NCI-H2081 treated with DMSO at 0.1 percent for 48 hours (cell line): ENCODE measurements around the gene HDAC4.

Experiments used
- DNase-seq: peaks from one replicate; lab custom pipeline; 2025; lab: John Stamatoyannopoulos, UW

The HDAC4 gene

GRCh38 chr2:239396881-239397681 is 3.7 kb downstream of the HDAC4 start:
- no peak for DNase-seq

GRCh38 chr2:239395524-239395923 is 5.3 kb downstream of the HDAC4 start:
- no peak for DNase-seq

- no peak for DNase-seq
These were observed 5.8 kb downstream of the HDAC4 start for GRCh38 chr2:239394978-239395377.

GRCh38 chr2:239394346-239394945 is 6.4 kb downstream of the HDAC4 start:
- no peak for DNase-seq

GRCh38 chr2:239393941-239394340 is 6.9 kb downstream of the HDAC4 start:
- DNase-seq = no peak

- DNase-seq = no peak
These were observed 7.4 kb downstream of the HDAC4 start for GRCh38 chr2:239393388-239393940.

GRCh38 chr2:239392688-239393387 is 8.0 kb downstream of the HDAC4 start:
- DNase-seq = no peak

- DNase-seq = no peak
These were observed 8.8 kb downstream of the HDAC4 start for GRCh38 chr2:239392072-239392357.

GRCh38 chr2:239391286-239392071 is 9.3 kb downstream of the HDAC4 start:
- no peak for DNase-seq

GRCh38 chr2:239390546-239391285 is 10.1 kb downstream of the HDAC4 start:
- DNase-seq = no peak

GRCh38 chr2:239389414-239390329 is 11.1 kb downstream of the HDAC4 start:
- DNase-seq = no peak

- DNase-seq = no peak
These were observed 12.3 kb downstream of the HDAC4 start for GRCh38 chr2:239388236-239389151.

GRCh38 chr2:239387811-239388210 is 13.0 kb downstream of the HDAC4 start:
- no peak for DNase-seq

GRCh38 chr2:239386872-239387445 is 13.9 kb downstream of the HDAC4 start:
- DNase-seq = no peak

GRCh38 chr2:239386001-239386670 is 14.7 kb downstream of the HDAC4 start:
- no peak for DNase-seq

GRCh38 chr2:239385096-239386000 is 15.5 kb downstream of the HDAC4 start:
- no peak for DNase-seq

- DNase-seq = no peak
These were observed 17.1 kb downstream of the HDAC4 start for GRCh38 chr2:239383759-239384156.
